NCI-H2107 treated with DMSO at 0.1 percent for 48 hours (cell line): Measurements from ENCODE around the gene TCTN3.
"Not testable (repeated sequence)": the region's sequence is repeated elsewhere in the genome, so short reads cannot be mapped to it uniquely, and the experiment has no call there.

ENCODE experiments used
- DNase-seq: peaks from one replicate; lab custom pipeline; 2025; ENCODE audit not compliant: unreplicated experiment; lab: John Stamatoyannopoulos, UW

TCTN3 gene

GRCh38 chr10:95635319-95635733 lies 58.4 kb downstream of the TCTN3 start:
- DNase-seq: no peak

- no peak for DNase-seq
Measured at GRCh38 chr10:95628786-95629185, 64.9 kb downstream of the TCTN3 start.

- DNase-seq: no peak
Measured at GRCh38 chr10:95626500-95626899, 67.2 kb downstream of the TCTN3 start.

GRCh38 chr10:95620415-95620814 lies 73.3 kb downstream of the TCTN3 start:
- not testable (repeated sequence) for DNase-seq

- no peak for DNase-seq
Measured at GRCh38 chr10:95618101-95618500, 75.6 kb downstream of the TCTN3 start.

GRCh38 chr10:95616446-95616845 lies 77.3 kb downstream of the TCTN3 start:
- DNase-seq: no peak
